ENCODE data around the gene UXT. TPM values are rescaled to one million over a fixed set of nuclear protein-coding genes. Genes with fewer than 3 reads are reported as not detected.
A peak's percentile ranks its signal among the peaks of the same experiment; 100 is the strongest.

The UXT gene
- total and polyA plus RNA-seq, 2 of the 4 experiments (the other 2 are of a cell fraction) = 106 to 164 TPM

DNA sequence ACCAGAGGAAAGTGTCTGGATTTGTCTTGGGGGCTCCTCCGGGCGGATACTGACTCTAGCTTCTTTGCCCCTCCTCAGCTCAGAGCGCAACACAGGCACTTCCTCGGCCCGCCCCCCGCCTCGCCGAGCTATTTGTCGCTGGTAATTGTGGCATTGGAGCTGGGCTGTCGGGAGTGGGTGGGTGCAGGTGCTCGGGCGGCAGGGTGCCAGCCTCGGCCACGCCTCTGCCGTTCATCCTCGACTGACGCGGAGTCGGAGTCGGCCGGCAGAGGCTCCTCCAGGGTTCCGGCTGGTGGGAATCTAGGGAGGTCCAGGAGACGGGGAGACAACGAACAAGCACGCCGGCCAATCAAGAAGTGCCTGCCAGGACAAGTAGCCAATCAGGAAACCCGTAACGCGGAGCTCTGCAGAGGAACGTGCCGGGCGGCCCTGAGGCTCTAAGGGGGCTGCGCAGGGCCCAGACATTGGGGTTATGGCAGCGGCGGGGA is 35.4 kb downstream of the UXT start:
- Histone ChIP-seq H2AK5ac (ENCODE audit: low read depth, low read length) (no peak overlapping the region), H3K27ac (ENCODE audit: insufficient read depth, low read length) (no peak overlapping the region), H2BK5ac (ENCODE audit: low read depth, low read length, poor library complexity, severe bottlenecking) (no peak overlapping the region), H3K27me3 (ENCODE audit: control insufficient read depth, insufficient read depth, low read length) (peaks cover 2% of the 10 kb centered on the region; the same call in 1 of the 2 replicates), H3K23ac (ENCODE audit: low read depth, low read length) (no peak overlapping the region), H2BK15ac (ENCODE audit: low read depth, low read length) (no peak overlapping the region), H4K91ac (ENCODE audit: insufficient read depth, low read depth, low read length) (no peak overlapping the region), H3K9ac (ENCODE audit: low read depth, low read length) (no peak overlapping the region), H3K4ac (ENCODE audit: low read depth, low read length) (no peak overlapping the region; the same call in 1 of the 2 replicates), H3K4me3 (ENCODE audit: insufficient read depth, low read depth, low read length) (peak overlapping the region; percentile 48), H3K4me1 (ENCODE audit: control insufficient read depth, insufficient read depth, low read length) (no peaks in the 10 kb centered on the region), H3K9me1 (ENCODE audit: insufficient read depth, low read length) (no peaks in the 10 kb centered on the region), H4K8ac (ENCODE audit: low read depth in 2 of 2, low read length in 2 of 2) (no peak overlapping the region; a peak in 1 of 4 replicates), H2BK20ac (ENCODE audit: low read depth, low read length) (no peak overlapping the region), H2BK120ac (ENCODE audit: low read depth, low read length) (no peak overlapping the region), H4K20me1 (ENCODE audit: insufficient read depth, low read length) (no peaks in the 10 kb centered on the region; the same call in 1 of the 2 replicates), H2AFZ (replicated peaks; ENCODE audit: low read length, poor library complexity) (peak overlapping the region; percentile 90), H3K4me2 (ENCODE audit: low read depth, low read length) (peak overlapping the region; percentile 83), H3K14ac (replicated peaks; ENCODE audit: low read depth, low read length) (no peak overlapping the region), H3K9me3 (ENCODE audit: control insufficient read depth, insufficient read depth, low read length) (no peaks in the 10 kb centered on the region), H4K5ac (ENCODE audit: low read depth, low read length) (no peak overlapping the region), H3K36me3 (ENCODE audit: control insufficient read depth, insufficient read depth, low read length) (no peaks in the 10 kb centered on the region), H3K79me1 (ENCODE audit: low read depth in 1 of 2, low read length in 2 of 2) (no peaks in the 10 kb centered on the region), H3K56ac (ENCODE audit: extremely low read depth, insufficient read depth, low read length) (no peak overlapping the region), H3K18ac (ENCODE audit: low read depth, low read length) (no peak overlapping the region), H2AK9ac (replicated peaks; ENCODE audit: low read depth, low read length, poor library complexity) (no peak overlapping the region)
- intact Hi-C loops (cut with micrococcal nuclease) = no loop called here
- ChIA-PET POLR2A (ENCODE audit: unreplicated experiment) (no interaction called here), CTCF (interaction anchor here (0.9 kb wide), 1 partner anchor 20 kb away, joined by 3 read pairs; no protein-coding TSS in a partner anchor)
- WGBS, 2 experiments (ENCODE audit: extremely low coverage in 2 of 2, insufficient read length in 1 of 2) = 35% methylated on average over 21 of the region's 35 CpGs; no CpG with 5 or more reads in 1 of the 2 experiments
- in situ Hi-C loops (cut with MboI; ENCODE audit: low sequenced_read_pairs) = no loop called here
- dilution Hi-C loops (cut with HindIII; ENCODE audit: low sequenced_read_pairs, unreplicated experiment) = no loop called here
- DNase-seq (peak; percentile 76), ATAC-seq (ENCODE audit: low read depth) (peak; percentile 89)
- TF ChIP-seq CEBPB (IDR thresholded peaks at IDR 0.05; ENCODE audit: low read depth, low read length) (no peak), RCOR1 (IDR thresholded peaks at IDR 0.05; ENCODE audit: insufficient replicate concordance, low read length) (no peak), POLR2A (IDR thresholded peaks at IDR 0.05; ENCODE audit: low read depth, low read length) (no peak), NFE2L2 (IDR thresholded peaks at IDR 0.05; ENCODE audit: low read depth, low read length) (no peak), BHLHE40 (IDR thresholded peaks at IDR 0.05; ENCODE audit: low read depth, low read length) (peak; percentile 84), CHD1 (IDR thresholded peaks at IDR 0.05; ENCODE audit: low read depth, low read length) (no peak), MXI1 (IDR thresholded peaks at IDR 0.05; ENCODE audit: borderline replicate concordance, low read depth, low read length) (no peak)
- BruUV-seq (replicated peaks) = no TSS peak

Data from IMR-90 (cell line).